Heart left ventricle (tissue), 16 donors: ENCODE results near the gene RGS5. TPM values are rescaled to one million over a fixed set of nuclear protein-coding genes. Genes with fewer than 3 reads are reported as not detected.

ENCODE experiments used
- ATAC-seq, 4 donors: fragments of 200-7000 bp; cut with Tn5 transposase; one replicate each; pipeline ENCODE4 v1.9.1; 2020 to 2022; ENCODE audit warnings: moderate library complexity in 4 of 4, mild to moderate bottlenecking in 3 of 4, moderate number of reproducible peaks in 1 of 4
- DNase-seq, 5 donors: peaks; one replicate each; pipeline ENCODE4 v3.0.0-alpha.2; 2020
- H3K27ac ChIP-seq, 12 donors: fragments of 200-600 bp; sonication (generic) in 4 of 12; one replicate each; pipeline versions ENCODE4 v1.5.0 to v1.8.0; 2016 to 2022; ENCODE audit warnings: mild to moderate bottlenecking in 2 of 12
- H3K27me3 ChIP-seq, 9 donors: fragments of 200-600 bp; sonication (generic) in 2 of 9; one replicate each; pipeline versions ENCODE4 v1.5.1 to v1.8.0; 2016 to 2022; ENCODE audit warnings: mild to moderate bottlenecking in 3 of 9
- H3K36me3 ChIP-seq, 9 donors: fragments of 200-600 bp; sonication (generic) in 2 of 9; one replicate each; pipeline versions ENCODE4 v1.5.0 to v1.8.0; 2018 to 2022; ENCODE audit warnings: mild to moderate bottlenecking in 2 of 9
- H3K4me1 ChIP-seq, 12 donors: fragments of 200-600 bp; sonication (generic) in 4 of 12; one replicate each; pipeline versions ENCODE4 v1.5.0 to v1.8.0; 2016 to 2022; ENCODE audit warnings: mild to moderate bottlenecking in 3 of 12
- H3K4me3 ChIP-seq, 12 donors: fragments of 200-600 bp; sonication (generic) in 4 of 12; one replicate each; pipeline versions ENCODE4 v1.5.0 to v1.8.0; 2017 to 2022; ENCODE audit warnings: mild to moderate bottlenecking in 9 of 12, moderate library complexity in 4 of 12
- H3K9me3 ChIP-seq, 12 donors: fragments of 200-600 bp; sonication (generic) in 4 of 12; one replicate each; pipeline versions ENCODE4 v1.5.0 to v1.8.0; 2016 to 2022; ENCODE audit warnings: mild to moderate bottlenecking in 1 of 12
- POLR2A ChIP-seq, 2 donors: fragments of 450-650 bp; IDR thresholded peaks; one replicate each; pipeline ENCODE4 v1.6.1; 2017; ENCODE audit warnings: antibody characterized with exemption in 2 of 2, mild to moderate bottlenecking in 2 of 2, moderate library complexity in 2 of 2
- WGBS, 4 donors: extraction: QIAGEN DNeasy Blood & Tissue Kit in 2 of 4; methylation state at CpG; one replicate each; pipeline versions ENCODE4 v1.1.5 to v1.1.7; 2013 to 2018; 5-methylcytosine and 5-hydroxymethylcytosine counted together
- intact Hi-C, 10 donors: fragments of 100-400 bp; cut with DNase I; formaldehyde crosslinking; loops; one replicate each; pipeline versions ENCODE4 v1.11.1 to v1.14.2; 2022
- polyA plus RNA-seq, 2 donors: library from polyadenylated mRNA; stranded (reverse); fragments of 200-250 nt; gene quantifications; one replicate each; pipeline ENCODE4 v1.2.3, GENCODE V29; 2013
- total RNA-seq, 9 donors: library from RNA; depleted of rRNA in 2 of 9; stranded (reverse); fragments of >200 nt in 2 of 9; fragmentation: NEBNext Ultra II Directional in 3 of 9; extraction: Animal tissue kit (Norgen Biotek cat#: 25700) in 3 of 9; gene quantifications; one replicate each; pipeline versions ENCODE4 v1.1.0 to v1.2.4, GENCODE V29; 2016 to 2023
- TF ChIP-seq, protein P1 (sequence below), 12 donors: fragments of 200-600 bp; sonication (generic) in 4 of 12; IDR thresholded peaks; one replicate each; pipeline versions ENCODE4 v1.5.0 to v1.8.0; 2018 to 2022; ENCODE audit warnings: antibody characterized with exemption in 12 of 12, mild to moderate bottlenecking in 5 of 12
- donor health status: ischemic (EF 13 %, LVEDD 7.1; RV severe dilation, severe dysfunction).
- donor health status: healthy with polysubstance abuse.
- donor health status: DM: no; HTN: yes; CAD: no.
- donor health status: DM: no; HTN: no; CAD: no.
- donor health status: ischemic (EF 25% LVEDD 6.9; RV normal size, moderate dysfunction).
- donor health status: ischemic (EF 25% LVEDD 5.7; RV mildly dilated, moderate dysfunction).
- donor health status: healthy.
- donor health status: DM: yes; HTN: yes; CAD: no.
- donor health status: ischemic (EF 35%, LVEDD 5.7; RV mildly dilated, moderate dysfunction).
- donor health status: nonischemic (EF 11% LVEDD 7.7; RV severe dilation, severe dysfunction).
- donor health status: DM: yes; HTN: yes; CAD: no.
- donor health status: PGD.
- donor health status: ischemic (EF 29% LVEDD 5.4; RV normal size, mild dysfunction).
- donor health status: nonischemic (EF 23%, LVEDD 6.1; RV moderate dilation, normal function).

Gene RGS5
- total and polyA plus RNA-seq, 11 donors: 63.3 to 439 (median 199) TPM

DNA sequence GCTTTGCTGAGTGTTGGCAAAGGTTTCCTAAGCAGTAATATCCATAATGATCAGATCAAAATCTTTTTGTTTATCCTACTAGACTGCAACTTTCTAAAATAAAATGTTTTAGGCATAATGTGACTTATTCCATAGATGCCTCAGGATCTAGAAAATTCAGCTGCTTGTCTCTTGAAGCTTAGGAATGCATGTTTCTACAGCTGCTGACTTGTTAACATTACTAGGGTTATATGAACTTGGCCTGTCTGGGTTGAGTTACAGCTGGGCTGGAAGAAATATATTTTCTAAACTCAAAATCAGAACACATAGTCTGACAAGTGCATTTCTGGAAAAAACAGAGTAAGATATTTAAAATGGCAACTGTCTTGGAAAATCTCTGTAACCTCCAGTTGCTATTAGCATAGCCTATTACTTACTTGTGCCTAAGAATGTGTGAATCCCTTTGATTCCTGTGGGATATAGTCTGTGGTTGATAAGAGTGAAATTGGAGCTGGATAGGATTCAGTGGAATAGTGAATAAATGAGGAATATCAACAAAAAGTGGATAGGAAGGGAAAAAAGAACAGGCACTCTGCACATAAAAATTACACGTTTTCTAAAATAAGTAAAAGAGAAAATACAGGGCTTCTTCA is 72.4 kb downstream of the RGS5 start:
- no peak for DNase-seq
- no peaks in the 10 kb centered on the region for H3K27me3 ChIP-seq
- 57 to 71% (median 67%) methylated on average over 1 of the region's 1 CpG for WGBS, 4 donors
- H3K4me3 ChIP-seq: no peak overlapping the region
- no peaks in the 10 kb centered on the region for H3K9me3 ChIP-seq
- peaks cover 0 to 18% (median 0%) of the 10 kb centered on the region in 12 donors for H3K4me1 ChIP-seq
- TF ChIP-seq POLR2A (IDR thresholded peaks at IDR 0.05): no peak
- TF ChIP-seq, protein P1, sequence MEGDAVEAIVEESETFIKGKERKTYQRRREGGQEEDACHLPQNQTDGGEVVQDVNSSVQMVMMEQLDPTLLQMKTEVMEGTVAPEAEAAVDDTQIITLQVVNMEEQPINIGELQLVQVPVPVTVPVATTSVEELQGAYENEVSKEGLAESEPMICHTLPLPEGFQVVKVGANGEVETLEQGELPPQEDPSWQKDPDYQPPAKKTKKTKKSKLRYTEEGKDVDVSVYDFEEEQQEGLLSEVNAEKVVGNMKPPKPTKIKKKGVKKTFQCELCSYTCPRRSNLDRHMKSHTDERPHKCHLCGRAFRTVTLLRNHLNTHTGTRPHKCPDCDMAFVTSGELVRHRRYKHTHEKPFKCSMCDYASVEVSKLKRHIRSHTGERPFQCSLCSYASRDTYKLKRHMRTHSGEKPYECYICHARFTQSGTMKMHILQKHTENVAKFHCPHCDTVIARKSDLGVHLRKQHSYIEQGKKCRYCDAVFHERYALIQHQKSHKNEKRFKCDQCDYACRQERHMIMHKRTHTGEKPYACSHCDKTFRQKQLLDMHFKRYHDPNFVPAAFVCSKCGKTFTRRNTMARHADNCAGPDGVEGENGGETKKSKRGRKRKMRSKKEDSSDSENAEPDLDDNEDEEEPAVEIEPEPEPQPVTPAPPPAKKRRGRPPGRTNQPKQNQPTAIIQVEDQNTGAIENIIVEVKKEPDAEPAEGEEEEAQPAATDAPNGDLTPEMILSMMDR (IDR thresholded peaks at IDR 0.05): no peak
- peak in 3 of 4 donors; percentile 65 to 82 (median 70) for ATAC-seq
- intact Hi-C loops: no loop called here
- H3K36me3 ChIP-seq: no peaks in the 10 kb centered on the region
- peak overlapping the region in 4 of 12 donors; percentile 25 to 67 (median 54) for H3K27ac ChIP-seq

DNA sequence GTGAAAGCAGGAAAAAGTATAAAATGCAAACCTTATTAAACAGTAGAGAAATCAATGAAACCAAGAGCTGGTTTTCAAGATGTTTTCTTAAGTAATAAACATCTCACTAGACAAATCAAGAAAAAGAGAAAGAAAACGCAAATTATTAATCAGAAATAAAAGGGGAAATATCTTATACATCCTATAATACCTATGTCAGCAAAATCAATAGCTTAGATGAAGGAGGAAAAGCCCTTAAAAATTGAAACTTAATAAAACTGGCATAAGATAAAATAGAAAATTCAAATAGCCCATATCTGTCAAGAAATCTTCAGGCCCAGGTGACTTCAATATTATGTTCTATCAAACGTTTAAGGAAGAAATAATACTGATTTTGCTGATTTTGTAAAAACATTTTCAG is 74.4 kb downstream of the RGS5 start:
- H3K36me3 ChIP-seq: no peaks in the 10 kb centered on the region
- no peaks in the 10 kb centered on the region for H3K9me3 ChIP-seq
- WGBS, 4 donors: 83 to 94% (median 86%) methylated on average over 2 of the region's 2 CpGs
- ATAC-seq (no peak), DNase-seq (no peak)
- H3K4me1 ChIP-seq: peaks cover 0 to 18% (median 0%) of the 10 kb centered on the region in 12 donors
- no peak overlapping the region for H3K4me3 ChIP-seq
- H3K27me3 ChIP-seq: no peaks in the 10 kb centered on the region
- intact Hi-C loops: no loop called here
- TF ChIP-seq, protein P1 (IDR thresholded peaks at IDR 0.05): no peak
- TF ChIP-seq POLR2A (IDR thresholded peaks at IDR 0.05): no peak
- no peak overlapping the region for H3K27ac ChIP-seq

DNA sequence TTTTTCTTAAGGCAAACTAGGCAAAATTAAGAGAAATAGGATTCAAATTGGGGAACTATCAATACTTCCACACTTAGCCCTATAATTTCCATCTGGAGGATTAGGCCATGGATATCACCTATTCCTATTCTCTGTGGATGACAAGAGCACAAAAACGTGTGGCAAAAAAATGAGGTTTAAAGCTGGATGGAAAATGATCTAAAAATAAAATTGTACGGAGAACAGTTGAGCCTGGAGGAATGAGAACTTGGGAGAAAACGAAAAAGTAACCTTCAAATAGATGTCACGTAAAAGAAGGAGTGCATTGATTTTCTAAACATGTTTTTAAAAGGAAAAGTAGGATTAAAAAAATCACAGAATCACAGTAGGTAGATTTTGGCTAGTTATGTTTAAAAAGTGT is 77.9 kb downstream of the RGS5 start:
- DNase-seq (no peak), ATAC-seq (no peak)
- Histone ChIP-seq H3K27ac (no peak overlapping the region), H3K27me3 (no peaks in the 10 kb centered on the region), H3K4me1 (peaks cover 0 to 4% (median 0%) of the 10 kb centered on the region in 12 donors), H3K9me3 (no peaks in the 10 kb centered on the region), H3K36me3 (no peaks in the 10 kb centered on the region), H3K4me3 (no peak overlapping the region)
- TF ChIP-seq, protein P1 (IDR thresholded peaks at IDR 0.05): no peak
- no peak for TF ChIP-seq POLR2A (IDR thresholded peaks at IDR 0.05)
- intact Hi-C loops: no loop called here
- 67 to 70% (median 68%) methylated on average over 4 of the region's 4 CpGs for WGBS, 4 donors

DNA sequence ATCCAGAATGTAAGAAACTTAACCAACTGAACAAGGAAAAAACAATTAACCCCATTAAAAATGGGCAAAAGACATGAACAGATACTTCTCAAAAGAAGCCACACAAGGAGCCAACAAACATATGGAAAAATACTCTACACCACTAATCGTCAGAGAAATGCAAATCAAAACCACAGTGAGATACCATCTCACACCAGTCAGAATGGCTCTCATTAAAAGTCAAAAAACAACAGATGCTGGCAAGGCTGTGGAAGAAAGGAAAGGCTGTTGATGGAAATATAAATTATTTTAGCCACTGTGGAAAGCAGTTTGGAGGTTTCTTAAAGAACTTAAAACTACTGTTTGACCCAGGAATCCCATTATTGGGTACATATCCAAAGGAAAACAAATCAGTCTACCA is 82.3 kb downstream of the RGS5 start:
- Histone ChIP-seq H3K27ac (no peak overlapping the region), H3K36me3 (no peaks in the 10 kb centered on the region), H3K4me3 (no peak overlapping the region), H3K4me1 (no peaks in the 10 kb centered on the region), H3K9me3 (no peaks in the 10 kb centered on the region), H3K27me3 (no peaks in the 10 kb centered on the region)
- WGBS, 4 donors: 41 to 50% (median 45%) methylated on average over 1 of the region's 1 CpG
- intact Hi-C loops: no loop called here
- DNase-seq (no peak), ATAC-seq (no peak)
- TF ChIP-seq, protein P1 (IDR thresholded peaks at IDR 0.05): no peak
- TF ChIP-seq POLR2A (IDR thresholded peaks at IDR 0.05): no peak
